NB4 (cell line): ENCODE data around the gene ENOX1.

ENCODE experiments used
- DNase-seq: peaks from one replicate; pipeline ENCODE4 v3.0.0; 2010; ENCODE audit warnings: low read depth
- H3K4me3 ChIP-seq: one replicate; pipeline ENCODE4 v1.5.1; 2011; ENCODE audit warnings: mild to moderate bottlenecking, low read depth, low read length, moderate library complexity
- MAX ChIP-seq: IDR thresholded peaks from 2 replicates; pipeline ENCODE4 v1.6.1; 2011; ENCODE audit warnings: low read depth, low read length
- MYC ChIP-seq: IDR thresholded peaks from 2 replicates; pipeline ENCODE4 v1.6.1; 2011; ENCODE audit warnings: low read depth, low read length
- POLR2A ChIP-seq: IDR thresholded peaks from 2 replicates; pipeline ENCODE4 v1.6.1; 2011; ENCODE audit warnings: mild to moderate bottlenecking; ENCODE audit not compliant: insufficient read length; ENCODE audit errors: extremely low read depth
- TF ChIP-seq, protein P1 (sequence below): IDR thresholded peaks from one replicate; pipeline ENCODE4 v1.5.1; 2012; ENCODE audit warnings: low read depth, low read length

ENOX1 gene

GRCh38 chr13:43196750-43197370, 589.9 kb downstream of the ENOX1 start:
- no peak for DNase-seq
- no peak for TF ChIP-seq MYC
- no peak overlapping the region for H3K4me3 ChIP-seq

DNA sequence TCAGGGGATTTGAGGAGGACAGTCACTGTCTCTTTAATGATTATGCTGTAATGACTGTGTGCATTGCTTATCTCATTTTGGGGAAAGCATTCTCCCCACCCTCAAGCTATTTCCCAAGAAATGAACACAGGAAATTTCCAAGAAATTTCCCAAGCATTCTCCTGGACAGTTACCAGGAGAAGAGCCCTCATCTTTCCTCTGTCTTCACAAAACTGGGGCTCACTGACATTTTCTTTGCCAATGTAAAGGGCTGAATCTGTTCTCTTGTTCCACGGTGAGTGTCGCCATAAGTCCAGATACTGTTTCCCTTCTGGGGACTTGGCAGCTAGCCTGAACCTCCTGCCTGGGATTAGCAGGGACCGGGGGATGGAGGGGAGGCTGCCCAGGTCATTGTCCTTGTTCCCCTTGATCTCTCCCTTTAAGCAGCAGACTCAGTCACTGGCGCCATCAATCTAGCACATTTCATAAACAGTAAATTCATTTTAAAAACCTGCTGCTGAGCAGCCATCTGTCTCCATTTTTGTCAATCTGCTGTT, 590.6 kb downstream of the ENOX1 start:
- H3K4me3 ChIP-seq: no peak overlapping the region
- TF ChIP-seq MAX: no peak
- TF ChIP-seq, protein P1, sequence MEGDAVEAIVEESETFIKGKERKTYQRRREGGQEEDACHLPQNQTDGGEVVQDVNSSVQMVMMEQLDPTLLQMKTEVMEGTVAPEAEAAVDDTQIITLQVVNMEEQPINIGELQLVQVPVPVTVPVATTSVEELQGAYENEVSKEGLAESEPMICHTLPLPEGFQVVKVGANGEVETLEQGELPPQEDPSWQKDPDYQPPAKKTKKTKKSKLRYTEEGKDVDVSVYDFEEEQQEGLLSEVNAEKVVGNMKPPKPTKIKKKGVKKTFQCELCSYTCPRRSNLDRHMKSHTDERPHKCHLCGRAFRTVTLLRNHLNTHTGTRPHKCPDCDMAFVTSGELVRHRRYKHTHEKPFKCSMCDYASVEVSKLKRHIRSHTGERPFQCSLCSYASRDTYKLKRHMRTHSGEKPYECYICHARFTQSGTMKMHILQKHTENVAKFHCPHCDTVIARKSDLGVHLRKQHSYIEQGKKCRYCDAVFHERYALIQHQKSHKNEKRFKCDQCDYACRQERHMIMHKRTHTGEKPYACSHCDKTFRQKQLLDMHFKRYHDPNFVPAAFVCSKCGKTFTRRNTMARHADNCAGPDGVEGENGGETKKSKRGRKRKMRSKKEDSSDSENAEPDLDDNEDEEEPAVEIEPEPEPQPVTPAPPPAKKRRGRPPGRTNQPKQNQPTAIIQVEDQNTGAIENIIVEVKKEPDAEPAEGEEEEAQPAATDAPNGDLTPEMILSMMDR: no peak
- TF ChIP-seq POLR2A: no peak
- TF ChIP-seq MYC: no peak
- DNase-seq: no peak

GRCh38 chr13:43195551-43195950, 591.2 kb downstream of the ENOX1 start:
- DNase-seq: no peak
- H3K4me3 ChIP-seq: no peak overlapping the region
- no peak for TF ChIP-seq POLR2A
- no peak for TF ChIP-seq MYC
- TF ChIP-seq, protein P1: peak; percentile 7
- TF ChIP-seq MAX: no peak

GRCh38 chr13:43195112-43195511, 591.7 kb downstream of the ENOX1 start:
- no peak overlapping the region for H3K4me3 ChIP-seq
- TF ChIP-seq POLR2A: no peak
- TF ChIP-seq MYC: no peak
- TF ChIP-seq, protein P1: no peak
- DNase-seq: no peak

DNA sequence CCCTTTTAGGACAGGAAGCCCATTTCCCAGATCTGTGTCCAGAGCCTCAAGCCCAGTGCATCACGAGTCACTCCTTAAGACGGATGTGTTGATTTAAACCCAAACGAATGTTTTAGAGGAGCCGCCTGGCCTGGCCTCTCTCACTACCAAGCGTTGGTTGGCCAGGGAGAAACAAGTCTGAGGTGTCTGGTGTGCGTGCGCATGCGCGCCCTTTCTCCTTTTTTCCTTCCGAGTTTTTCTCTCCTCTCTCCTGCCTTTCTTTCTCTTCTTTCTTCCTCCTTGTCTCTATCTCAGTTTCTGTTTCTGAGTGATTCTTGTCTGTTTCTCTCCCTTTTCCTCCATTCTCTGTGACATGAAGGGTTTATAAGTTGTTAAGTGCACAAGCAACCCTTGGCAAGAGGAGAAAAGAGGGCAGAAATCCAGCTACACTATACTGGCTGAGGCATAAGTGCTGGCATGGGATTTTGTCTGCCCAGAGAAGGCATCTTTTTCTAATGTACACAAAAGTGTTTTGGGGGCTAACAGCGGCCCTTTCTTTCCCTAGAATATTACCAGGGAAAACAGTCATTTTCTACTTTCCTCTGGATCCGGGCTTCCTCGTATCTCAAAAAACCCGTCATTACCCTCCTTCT, 592.9 kb downstream of the ENOX1 start:
- TF ChIP-seq, protein P1: no peak
- TF ChIP-seq MYC (no peak), MAX (no peak), POLR2A (no peak)
- H3K4me3 ChIP-seq: no peak overlapping the region
- no peak for DNase-seq

- DNase-seq: no peak
- TF ChIP-seq, protein P1: no peak
- no peak for TF ChIP-seq MAX
- no peak for TF ChIP-seq MYC
- no peak for TF ChIP-seq POLR2A
Observed at GRCh38 chr13:43191546-43191945, 595.2 kb downstream of the ENOX1 start.

More at GRCh38 chr13:43191546-43191945, 595.2 kb downstream of the ENOX1 start:
- H3K4me3 ChIP-seq: no peak overlapping the region
